GM04504 (cell line): ENCODE measurements around the gene SYNE2.

Experiments
- DNase-seq: peaks from one replicate; pipeline ENCODE4 v3.0.0-alpha.2; 2012; ENCODE audit warnings: low read depth

The SYNE2 gene

GRCh38 chr14:64218344-64219240 is 365.8 kb downstream of the SYNE2 start:
- DNase-seq, result no peak

GRCh38 chr14:64220056-64220455 is 367.3 kb downstream of the SYNE2 start:
- no peak for DNase-seq

GRCh38 chr14:64220466-64220865 is 367.7 kb downstream of the SYNE2 start:
- no peak for DNase-seq

- no peak for DNase-seq
These were observed 368.7 kb downstream of the SYNE2 start for GRCh38 chr14:64221391-64222003.

- no peak for DNase-seq
These were observed 372.4 kb downstream of the SYNE2 start for GRCh38 chr14:64225151-64225757.

GRCh38 chr14:64227856-64228255 is 375.1 kb downstream of the SYNE2 start:
- DNase-seq, result no peak

GRCh38 chr14:64229489-64229888 is 376.7 kb downstream of the SYNE2 start:
- no peak for DNase-seq

- DNase-seq, result no peak
These were observed 379.5 kb downstream of the SYNE2 start for GRCh38 chr14:64232095-64232838.

- no peak for DNase-seq
These were observed 380.1 kb downstream of the SYNE2 start for GRCh38 chr14:64232944-64233343.

- no peak for DNase-seq
These were observed 380.9 kb downstream of the SYNE2 start for GRCh38 chr14:64233531-64234190.

GRCh38 chr14:64234877-64235651 is 382.3 kb downstream of the SYNE2 start:
- DNase-seq, result no peak

GRCh38 chr14:64235652-64236640 is 383.1 kb downstream of the SYNE2 start:
- DNase-seq, result no peak

- no peak for DNase-seq
These were observed 385.2 kb downstream of the SYNE2 start for GRCh38 chr14:64238049-64238448.

GRCh38 chr14:64238631-64239030 is 385.8 kb downstream of the SYNE2 start:
- no peak for DNase-seq

- DNase-seq, result no peak
These were observed 391.5 kb downstream of the SYNE2 start for GRCh38 chr14:64244279-64244678.

- no peak for DNase-seq
These were observed 392.7 kb downstream of the SYNE2 start for GRCh38 chr14:64245491-64245890.

- DNase-seq, result no peak
These were observed 393.9 kb downstream of the SYNE2 start for GRCh38 chr14:64246688-64247087.

- DNase-seq, result no peak
These were observed 394.4 kb downstream of the SYNE2 start for GRCh38 chr14:64247195-64247594.

GRCh38 chr14:64248689-64249088 is 395.9 kb downstream of the SYNE2 start:
- DNase-seq, result no peak

- no peak for DNase-seq
These were observed 396.6 kb downstream of the SYNE2 start for GRCh38 chr14:64249363-64249762.
